ENCODE measurements around the gene PIK3C2B. TPM values are rescaled to one million over a fixed set of nuclear protein-coding genes. Genes with fewer than 3 reads are reported as not detected.
A peak's percentile ranks its signal among the peaks of the same experiment; 100 is the strongest.
"Not testable (repeated sequence)": the region's sequence is repeated elsewhere in the genome, so short reads cannot be mapped to it uniquely, and the experiment has no call there.

The PIK3C2B gene
- total RNA-seq, 1 donor = 7.3 TPM

- DNase-seq (ENCODE audit: low read depth) = no peak
- no peak overlapping the region for H3K4me3 ChIP-seq (ENCODE audit: low read depth, low read length)
- TF ChIP-seq, protein P1, sequence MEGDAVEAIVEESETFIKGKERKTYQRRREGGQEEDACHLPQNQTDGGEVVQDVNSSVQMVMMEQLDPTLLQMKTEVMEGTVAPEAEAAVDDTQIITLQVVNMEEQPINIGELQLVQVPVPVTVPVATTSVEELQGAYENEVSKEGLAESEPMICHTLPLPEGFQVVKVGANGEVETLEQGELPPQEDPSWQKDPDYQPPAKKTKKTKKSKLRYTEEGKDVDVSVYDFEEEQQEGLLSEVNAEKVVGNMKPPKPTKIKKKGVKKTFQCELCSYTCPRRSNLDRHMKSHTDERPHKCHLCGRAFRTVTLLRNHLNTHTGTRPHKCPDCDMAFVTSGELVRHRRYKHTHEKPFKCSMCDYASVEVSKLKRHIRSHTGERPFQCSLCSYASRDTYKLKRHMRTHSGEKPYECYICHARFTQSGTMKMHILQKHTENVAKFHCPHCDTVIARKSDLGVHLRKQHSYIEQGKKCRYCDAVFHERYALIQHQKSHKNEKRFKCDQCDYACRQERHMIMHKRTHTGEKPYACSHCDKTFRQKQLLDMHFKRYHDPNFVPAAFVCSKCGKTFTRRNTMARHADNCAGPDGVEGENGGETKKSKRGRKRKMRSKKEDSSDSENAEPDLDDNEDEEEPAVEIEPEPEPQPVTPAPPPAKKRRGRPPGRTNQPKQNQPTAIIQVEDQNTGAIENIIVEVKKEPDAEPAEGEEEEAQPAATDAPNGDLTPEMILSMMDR (IDR thresholded peaks at IDR 0.05; ENCODE audit: insufficient read depth, low read depth, low read length) = no peak
Measured at GRCh38 chr1:204491655-204492054, 3.0 kb downstream of the PIK3C2B start.

DNA sequence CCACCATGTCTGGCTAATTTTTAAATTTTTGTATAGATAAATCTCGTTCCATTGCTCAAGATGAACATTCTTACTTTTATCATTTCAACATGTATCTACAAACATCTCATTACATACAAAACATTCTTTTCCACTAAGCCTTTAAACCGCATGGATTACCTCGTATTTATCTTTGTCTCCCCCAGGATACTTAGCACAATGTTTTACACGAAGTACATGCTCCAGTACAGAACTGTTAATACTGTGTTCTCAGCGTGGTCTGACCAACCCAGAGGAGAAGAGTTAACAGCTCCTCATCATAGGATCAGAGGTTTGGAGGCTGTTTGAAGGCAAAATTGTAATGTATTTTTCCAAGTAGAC lies 7.4 kb downstream of the PIK3C2B start:
- H3K4me3 ChIP-seq (ENCODE audit: low read depth, low read length) = no peak overlapping the region
- TF ChIP-seq, protein P1 (IDR thresholded peaks at IDR 0.05; ENCODE audit: insufficient read depth, low read depth, low read length) = no peak
- DNase-seq (ENCODE audit: low read depth) = peak; percentile 96

DNA sequence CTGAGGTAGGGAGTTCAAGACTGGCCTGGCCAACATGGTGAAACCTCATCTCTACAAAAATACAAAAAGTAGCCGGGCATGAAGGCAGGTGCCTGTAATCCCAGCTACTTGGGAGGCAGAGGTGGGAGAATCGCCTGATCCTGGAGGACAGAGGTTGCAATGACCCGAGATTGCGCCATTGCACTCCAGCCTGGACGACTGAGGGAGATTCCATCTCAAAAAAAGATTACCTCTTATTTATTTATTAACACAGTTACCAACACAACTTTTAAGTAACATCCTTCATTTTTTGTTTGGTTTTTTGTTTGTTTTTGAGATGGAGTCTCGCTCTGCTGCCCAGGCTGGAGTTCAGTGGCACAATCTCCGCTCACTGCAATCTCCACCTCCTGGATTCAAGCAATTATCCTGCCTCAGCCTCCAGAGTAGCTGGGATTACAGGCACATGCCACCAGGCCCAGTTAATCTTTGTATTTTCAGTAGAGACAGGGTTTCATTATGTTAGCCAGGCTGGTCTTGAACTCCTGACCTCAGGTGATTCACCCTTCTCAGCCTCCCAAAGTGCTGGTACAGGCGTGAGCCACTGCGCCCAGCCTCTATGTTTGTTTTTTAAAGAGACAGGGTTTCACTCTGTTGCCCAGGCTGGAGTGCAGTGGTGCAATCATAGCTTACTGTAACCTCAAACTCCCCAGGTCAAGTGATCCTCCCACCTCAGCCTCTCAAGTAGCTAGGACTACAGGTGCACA lies 7.9 kb downstream of the PIK3C2B start:
- not testable (repeated sequence) for H3K4me3 ChIP-seq (ENCODE audit: low read depth, low read length); DNase-seq (ENCODE audit: low read depth)

DNA sequence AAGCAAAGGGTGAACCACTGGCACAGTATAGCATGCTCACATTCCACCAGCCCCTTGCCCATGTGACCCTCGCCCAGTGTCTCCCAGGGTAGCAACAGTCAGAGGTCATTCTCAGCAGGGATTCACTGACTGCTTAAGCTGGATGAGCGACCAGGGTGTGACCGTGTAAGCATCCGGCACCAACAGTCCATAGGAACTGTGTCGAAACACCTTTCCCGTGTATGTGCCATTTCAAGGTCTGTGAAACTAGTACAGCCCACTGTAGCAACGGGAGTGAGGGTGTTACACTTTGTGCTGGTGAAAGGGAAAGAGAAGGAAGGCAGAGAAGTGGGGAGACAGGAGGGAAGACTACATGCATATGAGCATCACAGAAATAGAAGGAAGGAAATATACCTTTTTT lies 10.8 kb downstream of the PIK3C2B start:
- DNase-seq (ENCODE audit: low read depth) = no peak
- TF ChIP-seq, protein P1 (IDR thresholded peaks at IDR 0.05; ENCODE audit: insufficient read depth, low read depth, low read length) = no peak
- no peak overlapping the region for H3K4me3 ChIP-seq (ENCODE audit: low read depth, low read length)

DNA sequence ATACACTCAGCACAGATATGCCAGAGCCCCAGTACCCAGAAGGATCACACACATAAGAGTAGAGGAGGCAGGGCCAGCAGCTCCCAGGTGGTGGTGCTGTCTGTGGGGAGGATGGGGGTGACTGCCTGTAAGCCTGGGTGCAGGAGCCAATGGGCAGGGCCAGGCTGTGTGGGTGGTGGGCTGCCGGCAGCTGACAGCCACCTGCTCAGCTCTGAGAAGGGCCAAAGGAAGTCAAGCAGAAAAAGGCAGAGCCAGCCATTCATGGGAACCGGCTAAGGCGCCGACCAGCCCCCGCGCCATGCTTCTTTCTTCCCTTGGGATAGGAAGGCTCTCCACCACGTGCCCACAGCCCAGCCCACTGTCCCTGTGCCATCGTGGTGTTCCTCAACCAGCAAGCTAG lies 14.1 kb downstream of the PIK3C2B start:
- TF ChIP-seq, protein P1 (IDR thresholded peaks at IDR 0.05; ENCODE audit: insufficient read depth, low read depth, low read length) = no peak
- no peak for DNase-seq (ENCODE audit: low read depth)
- no peak overlapping the region for H3K4me3 ChIP-seq (ENCODE audit: low read depth, low read length)

DNA sequence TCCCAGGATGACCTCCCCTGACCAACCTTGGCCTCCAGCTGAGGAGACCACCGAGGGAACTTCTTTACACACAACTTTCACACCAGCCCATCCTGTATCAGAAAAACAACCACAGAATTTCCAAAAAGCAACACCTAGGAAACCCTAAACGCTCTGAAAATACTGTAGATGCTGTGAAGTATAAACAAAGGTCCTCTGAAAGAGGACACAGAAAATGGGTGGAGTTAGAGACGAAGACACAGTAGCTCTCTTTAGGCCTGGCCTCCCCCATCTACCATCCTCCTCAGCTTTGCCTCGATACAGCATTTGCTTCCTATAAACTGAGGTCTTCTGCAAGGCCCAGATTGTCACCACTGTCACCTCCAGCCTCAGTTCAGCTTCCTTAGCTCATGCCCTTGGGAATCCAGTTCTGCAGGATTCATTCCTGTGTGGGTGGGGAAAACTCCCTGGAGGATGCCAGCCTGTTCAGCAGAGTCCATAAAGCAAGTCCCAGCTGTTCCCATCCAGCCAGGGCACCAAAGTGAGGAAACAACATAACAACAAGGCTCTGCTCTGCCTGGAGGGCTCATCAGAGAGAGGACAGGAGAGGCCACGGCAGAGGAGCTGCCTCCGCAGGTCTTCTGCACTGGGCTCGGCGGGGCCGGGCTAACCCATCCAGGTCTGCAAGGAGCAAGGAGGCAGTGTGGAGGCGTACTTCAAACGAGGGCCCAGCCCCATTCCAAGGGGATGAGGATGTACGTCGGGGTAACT lies 15.0 kb downstream of the PIK3C2B start:
- TF ChIP-seq, protein P1 (IDR thresholded peaks at IDR 0.05; ENCODE audit: insufficient read depth, low read depth, low read length) = no peak
- no peak for DNase-seq (ENCODE audit: low read depth)
- no peak overlapping the region for H3K4me3 ChIP-seq (ENCODE audit: low read depth, low read length)

- no peak overlapping the region for H3K4me3 ChIP-seq (ENCODE audit: low read depth, low read length)
- no peak for DNase-seq (ENCODE audit: low read depth)
- TF ChIP-seq, protein P1 (IDR thresholded peaks at IDR 0.05; ENCODE audit: insufficient read depth, low read depth, low read length) = no peak
Measured at GRCh38 chr1:204478921-204479320, 15.7 kb downstream of the PIK3C2B start.
